ENCODE data around the gene SDC3.

The SDC3 gene

GRCh38 chr1:30838996-30839395, 69.6 kb downstream of the SDC3 start:
- no peak for DNase-seq (ENCODE audit: extremely low read depth, insufficient read length)
- Histone ChIP-seq H3K36me3 (ENCODE audit: control insufficient read depth, insufficient read depth, low read length) (no peaks in the 10 kb centered on the region), H3K27me3 (replicated peaks; ENCODE audit: control insufficient read depth, insufficient read depth, low read length) (peaks cover 3% of the 10 kb centered on the region), H3K4me3 (replicated peaks; ENCODE audit: low read depth, low read length) (no peak overlapping the region)
- no peak for TF ChIP-seq CTCF (IDR thresholded peaks at IDR 0.05; ENCODE audit: insufficient read depth, low read length, poor library complexity, severe bottlenecking)

GRCh38 chr1:30837653-30838052, 70.9 kb downstream of the SDC3 start:
- no peak for TF ChIP-seq CTCF (IDR thresholded peaks at IDR 0.05; ENCODE audit: insufficient read depth, low read length, poor library complexity, severe bottlenecking)
- DNase-seq (ENCODE audit: extremely low read depth, insufficient read length), result no peak
- Histone ChIP-seq H3K27me3 (replicated peaks; ENCODE audit: control insufficient read depth, insufficient read depth, low read length) (peaks cover 3% of the 10 kb centered on the region), H3K36me3 (ENCODE audit: control insufficient read depth, insufficient read depth, low read length) (no peaks in the 10 kb centered on the region), H3K4me3 (replicated peaks; ENCODE audit: low read depth, low read length) (no peak overlapping the region)

GRCh38 chr1:30834253-30834652, 74.3 kb downstream of the SDC3 start:
- Histone ChIP-seq H3K4me3 (replicated peaks; ENCODE audit: low read depth, low read length) (no peak overlapping the region), H3K36me3 (ENCODE audit: control insufficient read depth, insufficient read depth, low read length) (no peaks in the 10 kb centered on the region), H3K27me3 (replicated peaks; ENCODE audit: control insufficient read depth, insufficient read depth, low read length) (peaks cover 2% of the 10 kb centered on the region)
- no peak for DNase-seq (ENCODE audit: extremely low read depth, insufficient read length)
- TF ChIP-seq CTCF (IDR thresholded peaks at IDR 0.05; ENCODE audit: insufficient read depth, low read length, poor library complexity, severe bottlenecking), result no peak

- H3K4me3 ChIP-seq (replicated peaks; ENCODE audit: low read depth, low read length), result no peak overlapping the region
- no peak for TF ChIP-seq CTCF (IDR thresholded peaks at IDR 0.05; ENCODE audit: insufficient read depth, low read length, poor library complexity, severe bottlenecking)
- H3K27me3 ChIP-seq (replicated peaks; ENCODE audit: control insufficient read depth, insufficient read depth, low read length), result no peaks in the 10 kb centered on the region
- no peaks in the 10 kb centered on the region for H3K36me3 ChIP-seq (ENCODE audit: control insufficient read depth, insufficient read depth, low read length)
- DNase-seq (ENCODE audit: extremely low read depth, insufficient read length), result no peak
These were observed 78.0 kb downstream of the SDC3 start for GRCh38 chr1:30830537-30830936.

- no peak for TF ChIP-seq CTCF (IDR thresholded peaks at IDR 0.05; ENCODE audit: insufficient read depth, low read length, poor library complexity, severe bottlenecking)
- Histone ChIP-seq H3K4me3 (replicated peaks; ENCODE audit: low read depth, low read length) (no peak overlapping the region), H3K36me3 (ENCODE audit: control insufficient read depth, insufficient read depth, low read length) (no peaks in the 10 kb centered on the region), H3K27me3 (replicated peaks; ENCODE audit: control insufficient read depth, insufficient read depth, low read length) (no peaks in the 10 kb centered on the region)
- no peak for DNase-seq (ENCODE audit: extremely low read depth, insufficient read length)
These were observed 78.7 kb downstream of the SDC3 start for GRCh38 chr1:30829889-30830288.

GRCh38 chr1:30824736-30825429, 83.7 kb downstream of the SDC3 start:
- Histone ChIP-seq H3K4me3 (replicated peaks; ENCODE audit: low read depth, low read length) (no peak overlapping the region), H3K36me3 (ENCODE audit: control insufficient read depth, insufficient read depth, low read length) (no peaks in the 10 kb centered on the region), H3K27me3 (replicated peaks; ENCODE audit: control insufficient read depth, insufficient read depth, low read length) (no peaks in the 10 kb centered on the region; the same call in 1 of the 2 replicates)
- DNase-seq (ENCODE audit: extremely low read depth, insufficient read length), result no peak
- no peak for TF ChIP-seq CTCF (IDR thresholded peaks at IDR 0.05; ENCODE audit: insufficient read depth, low read length, poor library complexity, severe bottlenecking)
